ENCODE measurements around the gene SNRPD3. TPM values are rescaled to one million over a fixed set of nuclear protein-coding genes. Genes with fewer than 3 reads are reported as not detected.
"Not testable (repeated sequence)": the region's sequence is repeated elsewhere in the genome, so short reads cannot be mapped to it uniquely, and the experiment has no call there.

SNRPD3 gene
- total RNA-seq, 1 donor from 2014 or later, result 125 TPM

GRCh38 chr22:24521791-24522245 lies 34.0 kb upstream of the SNRPD3 start:
- Histone ChIP-seq H3K27me3 (no peaks in the 10 kb centered on the region), H3K4me1 (peaks cover 6% of the 10 kb centered on the region), H3K36me3 (no peaks in the 10 kb centered on the region), H3K27ac (no peak overlapping the region), H3K4me3 (no peak overlapping the region), H3K9me3 (no peaks in the 10 kb centered on the region)
- no peak for DNase-seq (ENCODE audit: extremely low spot score in 2 of 2)
- intact Hi-C loops (cut with DNase I), result loop anchor here (10.0 kb wide), 1 partner anchor 197 kb away; no protein-coding TSS in a partner anchor
- peak in 2 of 3 experiments; percentile 2 to 35 for TF ChIP-seq CTCF (IDR thresholded peaks at IDR 0.05)
- no peak for TF ChIP-seq POLR2A (IDR thresholded peaks at IDR 0.05)
- peak in 1 of 2 donors; percentile 30 for TF ChIP-seq POLR2AphosphoS5 (IDR thresholded peaks at IDR 0.05; ENCODE audit: insufficient read depth in 1 of 2, low read depth in 1 of 2)

- intact Hi-C loops (cut with DNase I), result loop anchor here (10.0 kb wide), 1 partner anchor 199 kb away; no protein-coding TSS in a partner anchor
- TF ChIP-seq CTCF (IDR thresholded peaks at IDR 0.05) (no peak), POLR2A (IDR thresholded peaks at IDR 0.05) (no peak), POLR2AphosphoS5 (IDR thresholded peaks at IDR 0.05; ENCODE audit: insufficient read depth in 1 of 2, low read depth in 1 of 2) (no peak)
- Histone ChIP-seq H3K36me3 (no peaks in the 10 kb centered on the region), H3K4me3 (no peak overlapping the region), H3K4me1 (peaks cover 6% of the 10 kb centered on the region), H3K27ac (no peak overlapping the region), H3K9me3 (no peaks in the 10 kb centered on the region), H3K27me3 (no peaks in the 10 kb centered on the region)
- DNase-seq (ENCODE audit: extremely low spot score in 2 of 2), result no peak
These were observed 31.9 kb upstream of the SNRPD3 start for GRCh38 chr22:24523873-24524272.

- Histone ChIP-seq H3K27me3 (no peaks in the 10 kb centered on the region), H3K36me3 (no peaks in the 10 kb centered on the region), H3K27ac (no peak overlapping the region), H3K9me3 (no peaks in the 10 kb centered on the region), H3K4me3 (no peak overlapping the region), H3K4me1 (peaks cover 6% of the 10 kb centered on the region)
- TF ChIP-seq POLR2A (IDR thresholded peaks at IDR 0.05) (no peak), POLR2AphosphoS5 (IDR thresholded peaks at IDR 0.05; ENCODE audit: insufficient read depth in 1 of 2, low read depth in 1 of 2) (no peak), CTCF (IDR thresholded peaks at IDR 0.05) (peak; percentile 52 to 86 (median 58))
- no peak for DNase-seq (ENCODE audit: extremely low spot score in 2 of 2)
- intact Hi-C loops (cut with DNase I), result loop anchor here (10.0 kb wide), 1 partner anchor 201 kb away; no protein-coding TSS in a partner anchor
These were observed 30.3 kb upstream of the SNRPD3 start for GRCh38 chr22:24525416-24526037.

- H3K27ac ChIP-seq, result no peak overlapping the region
- DNase-seq (ENCODE audit: extremely low spot score in 2 of 2), result no peak
- H3K9me3 ChIP-seq, result no peaks in the 10 kb centered on the region
- intact Hi-C loops (cut with DNase I), result loop anchor here (10.0 kb wide), 1 partner anchor 201 kb away; no protein-coding TSS in a partner anchor
- H3K4me3 ChIP-seq, result no peak overlapping the region
- no peaks in the 10 kb centered on the region for H3K36me3 ChIP-seq
- H3K4me1 ChIP-seq, result peaks cover 6% of the 10 kb centered on the region
- no peak for TF ChIP-seq CTCF (IDR thresholded peaks at IDR 0.05)
- no peak for TF ChIP-seq POLR2A (IDR thresholded peaks at IDR 0.05)
- no peak for TF ChIP-seq POLR2AphosphoS5 (IDR thresholded peaks at IDR 0.05; ENCODE audit: insufficient read depth in 1 of 2, low read depth in 1 of 2)
- H3K27me3 ChIP-seq, result no peaks in the 10 kb centered on the region
These were observed 29.6 kb upstream of the SNRPD3 start for GRCh38 chr22:24526191-24526590.

GRCh38 chr22:24529898-24530297 lies 25.9 kb upstream of the SNRPD3 start:
- Histone ChIP-seq H3K36me3 (no peaks in the 10 kb centered on the region), H3K27me3 (no peaks in the 10 kb centered on the region), H3K4me3 (no peak overlapping the region), H3K27ac (no peak overlapping the region), H3K9me3 (no peaks in the 10 kb centered on the region), H3K4me1 (peaks cover 5% of the 10 kb centered on the region)
- TF ChIP-seq CTCF (IDR thresholded peaks at IDR 0.05) (no peak), POLR2A (IDR thresholded peaks at IDR 0.05) (no peak), POLR2AphosphoS5 (IDR thresholded peaks at IDR 0.05; ENCODE audit: insufficient read depth in 1 of 2, low read depth in 1 of 2) (no peak)
- DNase-seq (ENCODE audit: extremely low spot score in 2 of 2), result no peak
- intact Hi-C loops (cut with DNase I), result loop anchor here (10.0 kb wide), 1 partner anchor 205 kb away; no protein-coding TSS in a partner anchor

- H3K4me1 ChIP-seq; H3K27me3 ChIP-seq; H3K4me3 ChIP-seq; H3K9me3 ChIP-seq; H3K36me3 ChIP-seq; DNase-seq (ENCODE audit: extremely low spot score in 2 of 2); H3K27ac ChIP-seq; intact Hi-C loops (cut with DNase I): not testable (repeated sequence)
These were observed 24.8 kb upstream of the SNRPD3 start for GRCh38 chr22:24530968-24531367.
